ENCODE results near the gene RPL12. TPM values are rescaled to one million over a fixed set of nuclear protein-coding genes. Genes with fewer than 3 reads are reported as not detected.

The RPL12 gene
- total RNA-seq, 2 experiments from 2014 or later, result 1,573 to 1,585 TPM

GRCh38 chr9:127446713-127447415 is 4.3 kb downstream of the RPL12 start:
- POLR2A ChIA-PET, result interaction anchor here (0.7 to 1.3 kb wide), 4 partner anchors 22 to 341 kb away, joined by 3 to 5 read pairs (median 4); partner anchors contain the start of gene ZNF79
- CTCF ChIA-PET, result no interaction called here

- POLR2A ChIA-PET, result interaction anchor here (0.5 to 1.4 kb wide), 3 partner anchors 10 to 22 kb away, joined by 3 to 5 read pairs (median 3); partner anchors contain the start of gene ZNF79
- CTCF ChIA-PET, result no interaction called here
Observed at GRCh38 chr9:127445851-127446712, 5.1 kb downstream of the RPL12 start.

GRCh38 chr9:127444921-127445850 is 6.0 kb downstream of the RPL12 start:
- CTCF ChIA-PET, result interaction anchor here (1.5 kb wide), 1 partner anchor 22 kb away, joined by 3 read pairs; no protein-coding TSS in a partner anchor

GRCh38 chr9:127444283-127444920 is 6.8 kb downstream of the RPL12 start:
- CTCF ChIA-PET, result interaction anchor here (0.7 to 1.6 kb wide), 3 partner anchors 21 to 48 kb away, joined by 3 to 5 read pairs (median 3); partner anchors contain the start of gene SLC2A8
- POLR2A ChIA-PET, result interaction anchor here (0.7 to 1.1 kb wide), 3 partner anchors 8 to 125 kb away, joined by 3 to 4 read pairs (median 3); no protein-coding TSS in a partner anchor

More at GRCh38 chr9:127444921-127445850, 6.0 kb downstream of the RPL12 start:
- POLR2A ChIA-PET, result interaction anchor here (0.9 to 1.4 kb wide), 3 partner anchors 15 to 83 kb away, joined by 3 to 5 read pairs (median 3); partner anchors contain the start of gene ZNF79

- POLR2A ChIA-PET, result interaction anchor here (0.6 kb wide), 1 partner anchor 945 kb away, joined by 7 read pairs; no protein-coding TSS in a partner anchor
- CTCF ChIA-PET, result interaction anchor here (0.7 kb wide), 1 partner anchor 10 kb away, joined by 3 read pairs; no protein-coding TSS in a partner anchor
Observed at GRCh38 chr9:127438394-127438793, 12.8 kb downstream of the RPL12 start.

- CTCF ChIA-PET, result interaction anchor here (1.0 kb wide), 1 partner anchor 224 kb away, joined by 3 read pairs; no protein-coding TSS in a partner anchor
- POLR2A ChIA-PET, result interaction anchor here (0.9 kb wide), 1 partner anchor 328 kb away, joined by 3 read pairs; no protein-coding TSS in a partner anchor
Observed at GRCh38 chr9:127437497-127438264, 13.5 kb downstream of the RPL12 start.

- ChIA-PET CTCF (no interaction called here), POLR2A (interaction anchor here (1.5 kb wide), 1 partner anchor 15 kb away, joined by 3 read pairs; no protein-coding TSS in a partner anchor)
Observed at GRCh38 chr9:127430415-127430814, 20.8 kb downstream of the RPL12 start.

- ChIA-PET POLR2A (interaction anchor here (0.6 kb wide), 1 partner anchor 15 kb away, joined by 5 read pairs; no protein-coding TSS in a partner anchor), CTCF (no interaction called here)
Observed at GRCh38 chr9:127428348-127428747, 22.9 kb downstream of the RPL12 start.

GRCh38 chr9:127426756-127427155 is 24.4 kb downstream of the RPL12 start:
- CTCF ChIA-PET, result interaction anchor here (0.7 kb wide), 1 partner anchor 172 kb away, joined by 5 read pairs; no protein-coding TSS in a partner anchor
- POLR2A ChIA-PET, result no interaction called here

- POLR2A ChIA-PET, result interaction anchor here (0.7 to 3.1 kb wide), 5 partner anchors 21 to 360 kb away, joined by 3 to 27 read pairs (median 5); partner anchors contain the start of genes LRSAM1, RPL12 and SLC2A8
Observed at GRCh38 chr9:127424676-127424999, 26.6 kb downstream of the RPL12 start.

GRCh38 chr9:127423934-127424675 is 27.1 kb downstream of the RPL12 start, which contains the start of gene ZNF79:
TSS of gene ZNF79 (plus strand) at chr9:127424382. CDS start at chr9:127424788, 406 bp downstream.
- CTCF ChIA-PET, result interaction anchor here (1.2 to 1.8 kb wide), 3 partner anchors 20 to 209 kb away, joined by 3 to 7 read pairs (median 5); partner anchors contain the start of gene SLC2A8
- POLR2A ChIA-PET, result interaction anchor here (0.7 to 3.1 kb wide), 5 partner anchors 22 to 361 kb away, joined by 3 to 27 read pairs (median 5); partner anchors contain the start of genes LRSAM1, RPL12 and SLC2A8

More at GRCh38 chr9:127424676-127424999, 26.6 kb downstream of the RPL12 start:
- CTCF ChIA-PET, result interaction anchor here (1.8 kb wide), 1 partner anchor 28 kb away, joined by 7 read pairs; the partner anchor contains the start of gene SLC2A8

GRCh38 chr9:127423476-127423933 is 27.7 kb downstream of the RPL12 start:
- ChIA-PET POLR2A (interaction anchor here (1.3 to 3.1 kb wide), 3 partner anchors 27 to 35 kb away, joined by 3 to 27 read pairs (median 11); partner anchors contain the start of genes LRSAM1, RPL12 and SLC2A8), CTCF (interaction anchor here (1.2 to 1.8 kb wide), 3 partner anchors 21 to 209 kb away, joined by 3 to 7 read pairs (median 5); partner anchors contain the start of gene SLC2A8)

GRCh38 chr9:127422787-127423186 is 28.4 kb downstream of the RPL12 start:
- POLR2A ChIA-PET, result interaction anchor here (2.6 to 3.1 kb wide), 2 partner anchors 28 to 35 kb away, joined by 11 to 27 read pairs; partner anchors contain the start of genes LRSAM1 and RPL12
- CTCF ChIA-PET, result interaction anchor here (1.2 to 1.5 kb wide), 2 partner anchors 21 to 208 kb away, joined by 3 to 5 read pairs; no protein-coding TSS in a partner anchor

GRCh38 chr9:127422133-127422782 is 28.9 kb downstream of the RPL12 start:
- ChIA-PET CTCF (interaction anchor here (1.5 kb wide), 1 partner anchor 207 kb away, joined by 5 read pairs; no protein-coding TSS in a partner anchor), POLR2A (interaction anchor here (3.1 kb wide), 1 partner anchor 29 kb away, joined by 27 read pairs; the partner anchor contains the start of genes LRSAM1 and RPL12)

GRCh38 chr9:127421057-127421456 is 30.1 kb downstream of the RPL12 start:
- ChIA-PET POLR2A (no interaction called here), CTCF (interaction anchor here (1.1 kb wide), 1 partner anchor 24 kb away, joined by 3 read pairs; the partner anchor contains the start of gene SLC2A8)
